HL-60 (cell line): ENCODE results near the gene MYO10.

Experiments used
- DNase-seq, 2 experiments: peaks; one replicate each; pipeline ENCODE4 v3.0.0-alpha.2; 2010 to 2020; ENCODE audit warnings: low read depth in 1 of 2, low spot score in 1 of 2
- H3K27ac ChIP-seq: fragments of 250-450 bp; sonication (Bioruptor Pico); replicated peaks from 2 replicates; pipeline ENCODE4 v1.5.1; 2020; ENCODE audit warnings: mild to moderate bottlenecking, moderate library complexity
- H3K27me3 ChIP-seq: fragments of 250-450 bp; sonication (Bioruptor Pico); 2 replicates; pipeline ENCODE4 v1.5.1; 2021; ENCODE audit warnings: mild to moderate bottlenecking, moderate library complexity; ENCODE audit not compliant: insufficient read depth, poor library complexity, severe bottlenecking
- H3K4me3 ChIP-seq: replicated peaks from 2 replicates; pipeline ENCODE4 v1.5.1; 2011; ENCODE audit warnings: mild to moderate bottlenecking, control low read depth, low read length; ENCODE audit not compliant: insufficient read depth
- GABPA ChIP-seq: IDR thresholded peaks from 2 replicates; pipeline ENCODE4 v1.6.1; 2012; ENCODE audit warnings: low read depth
- POLR2AphosphoS5 ChIP-seq: IDR thresholded peaks from 2 replicates; pipeline ENCODE4 v1.6.1; 2012; ENCODE audit warnings: low read depth
- REST ChIP-seq: IDR thresholded peaks from 2 replicates; pipeline ENCODE4 v1.6.1; 2012; ENCODE audit warnings: low read depth; ENCODE audit not compliant: insufficient replicate concordance
- SPI1 ChIP-seq: IDR thresholded peaks from 2 replicates; pipeline ENCODE4 v1.6.1; 2012; ENCODE audit warnings: low read depth, mild to moderate bottlenecking, borderline replicate concordance
- TF ChIP-seq, protein P1 (sequence below): IDR thresholded peaks from one replicate; pipeline ENCODE4 v1.5.1; 2011; ENCODE audit warnings: low read length, control low read depth, inconsistent platforms; ENCODE audit not compliant: insufficient read depth

MYO10 gene

DNA sequence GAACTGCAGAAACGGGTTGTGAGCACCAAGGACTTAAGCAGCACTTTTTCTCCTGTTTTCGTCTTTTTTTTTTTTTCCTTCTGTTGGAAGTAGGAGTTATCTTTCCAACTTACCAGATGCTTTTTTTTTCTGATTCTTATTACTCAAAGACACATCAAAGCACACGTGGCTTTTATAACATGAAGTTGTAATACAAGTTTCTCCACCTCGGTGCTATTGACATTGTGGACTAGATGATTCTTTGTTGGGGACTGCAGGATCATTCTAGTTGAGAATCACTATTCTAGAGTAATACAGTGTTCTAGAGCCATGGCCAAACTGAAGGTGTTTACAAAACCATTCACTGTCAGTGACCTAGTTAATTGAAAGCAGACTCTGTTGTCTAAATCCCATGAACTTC, 51.5 kb downstream of the MYO10 start:
- no peak for DNase-seq
- Histone ChIP-seq H3K27ac (no peak overlapping the region), H3K4me3 (no peak overlapping the region), H3K27me3 (no peaks in the 10 kb centered on the region)
- TF ChIP-seq REST (no peak), SPI1 (no peak), GABPA (no peak), POLR2AphosphoS5 (no peak)
- TF ChIP-seq, protein P1, sequence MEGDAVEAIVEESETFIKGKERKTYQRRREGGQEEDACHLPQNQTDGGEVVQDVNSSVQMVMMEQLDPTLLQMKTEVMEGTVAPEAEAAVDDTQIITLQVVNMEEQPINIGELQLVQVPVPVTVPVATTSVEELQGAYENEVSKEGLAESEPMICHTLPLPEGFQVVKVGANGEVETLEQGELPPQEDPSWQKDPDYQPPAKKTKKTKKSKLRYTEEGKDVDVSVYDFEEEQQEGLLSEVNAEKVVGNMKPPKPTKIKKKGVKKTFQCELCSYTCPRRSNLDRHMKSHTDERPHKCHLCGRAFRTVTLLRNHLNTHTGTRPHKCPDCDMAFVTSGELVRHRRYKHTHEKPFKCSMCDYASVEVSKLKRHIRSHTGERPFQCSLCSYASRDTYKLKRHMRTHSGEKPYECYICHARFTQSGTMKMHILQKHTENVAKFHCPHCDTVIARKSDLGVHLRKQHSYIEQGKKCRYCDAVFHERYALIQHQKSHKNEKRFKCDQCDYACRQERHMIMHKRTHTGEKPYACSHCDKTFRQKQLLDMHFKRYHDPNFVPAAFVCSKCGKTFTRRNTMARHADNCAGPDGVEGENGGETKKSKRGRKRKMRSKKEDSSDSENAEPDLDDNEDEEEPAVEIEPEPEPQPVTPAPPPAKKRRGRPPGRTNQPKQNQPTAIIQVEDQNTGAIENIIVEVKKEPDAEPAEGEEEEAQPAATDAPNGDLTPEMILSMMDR, result no peak

DNA sequence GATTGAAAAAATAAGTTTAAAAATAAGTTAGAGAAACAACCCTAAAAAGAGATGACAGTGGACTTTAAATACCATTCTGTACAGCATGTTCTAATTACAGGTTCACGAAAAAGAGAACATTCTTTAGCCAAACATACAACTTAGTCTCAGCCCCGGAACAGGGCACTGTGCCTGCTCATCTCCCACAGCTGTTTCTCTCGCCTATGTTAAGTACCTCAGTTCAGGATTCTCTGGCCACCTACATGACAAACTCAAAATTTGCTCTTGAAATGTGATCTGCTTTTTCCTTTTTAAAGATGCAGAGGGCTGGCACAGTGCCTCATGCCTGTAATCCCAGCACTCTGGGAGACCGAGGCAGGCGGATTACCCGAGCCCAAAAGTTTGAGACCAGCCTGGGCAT, 52.3 kb downstream of the MYO10 start:
- DNase-seq, result no peak
- TF ChIP-seq GABPA (no peak), SPI1 (no peak), POLR2AphosphoS5 (no peak), REST (no peak)
- TF ChIP-seq, protein P1, result no peak
- Histone ChIP-seq H3K27ac (no peak overlapping the region), H3K27me3 (no peaks in the 10 kb centered on the region), H3K4me3 (no peak overlapping the region)

GRCh38 chr5:16883176-16883575, 52.9 kb downstream of the MYO10 start:
- H3K27me3 ChIP-seq, result no peaks in the 10 kb centered on the region
- TF ChIP-seq REST (no peak), GABPA (no peak), POLR2AphosphoS5 (no peak), SPI1 (no peak)
- TF ChIP-seq, protein P1, result no peak

More at GRCh38 chr5:16883176-16883575, 52.9 kb downstream of the MYO10 start:
- DNase-seq, result no peak
- Histone ChIP-seq H3K27ac (no peak overlapping the region), H3K4me3 (no peak overlapping the region)
